ENCODE measurements around the gene DDOST. TPM values are rescaled to one million over a fixed set of nuclear protein-coding genes. Genes with fewer than 3 reads are reported as not detected.

The DDOST gene
- total and polyA plus RNA-seq, 2 donors from 2014 or later, result 146 to 206 TPM

- no peaks in the 10 kb centered on the region for H3K27me3 ChIP-seq (ENCODE audit: control insufficient read depth, insufficient read depth, low read length)
- no peaks in the 10 kb centered on the region for H3K9me3 ChIP-seq (ENCODE audit: control insufficient read depth in 2 of 3, insufficient read depth in 1 of 3, low read length in 3 of 3)
- DNase-seq (no peak), FAIRE-seq (no peak)
- TF ChIP-seq, protein P1, sequence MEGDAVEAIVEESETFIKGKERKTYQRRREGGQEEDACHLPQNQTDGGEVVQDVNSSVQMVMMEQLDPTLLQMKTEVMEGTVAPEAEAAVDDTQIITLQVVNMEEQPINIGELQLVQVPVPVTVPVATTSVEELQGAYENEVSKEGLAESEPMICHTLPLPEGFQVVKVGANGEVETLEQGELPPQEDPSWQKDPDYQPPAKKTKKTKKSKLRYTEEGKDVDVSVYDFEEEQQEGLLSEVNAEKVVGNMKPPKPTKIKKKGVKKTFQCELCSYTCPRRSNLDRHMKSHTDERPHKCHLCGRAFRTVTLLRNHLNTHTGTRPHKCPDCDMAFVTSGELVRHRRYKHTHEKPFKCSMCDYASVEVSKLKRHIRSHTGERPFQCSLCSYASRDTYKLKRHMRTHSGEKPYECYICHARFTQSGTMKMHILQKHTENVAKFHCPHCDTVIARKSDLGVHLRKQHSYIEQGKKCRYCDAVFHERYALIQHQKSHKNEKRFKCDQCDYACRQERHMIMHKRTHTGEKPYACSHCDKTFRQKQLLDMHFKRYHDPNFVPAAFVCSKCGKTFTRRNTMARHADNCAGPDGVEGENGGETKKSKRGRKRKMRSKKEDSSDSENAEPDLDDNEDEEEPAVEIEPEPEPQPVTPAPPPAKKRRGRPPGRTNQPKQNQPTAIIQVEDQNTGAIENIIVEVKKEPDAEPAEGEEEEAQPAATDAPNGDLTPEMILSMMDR (IDR thresholded peaks at IDR 0.05; ENCODE audit: borderline replicate concordance, extremely low read depth, insufficient read depth), result no peak
- H3K27ac ChIP-seq (ENCODE audit: low read depth in 2 of 2, low read length in 2 of 2), result no peak overlapping the region
- no peak overlapping the region for H3K9ac ChIP-seq (ENCODE audit: low read length in 3 of 3)
- H3K4me3 ChIP-seq (ENCODE audit: low read length in 3 of 3), result no peak overlapping the region
- intact Hi-C loops (cut with DNase I), result loop anchor here (10.0 kb wide), 1 partner anchor 495 kb away; no protein-coding TSS in a partner anchor
- H3K36me3 ChIP-seq (ENCODE audit: control insufficient read depth in 2 of 3, insufficient read depth in 3 of 3, low read length in 3 of 3), result no peaks in the 10 kb centered on the region
- peaks cover 0 to 2% (median 0%) of the 10 kb centered on the region in 3 donors for H3K4me1 ChIP-seq (ENCODE audit: control insufficient read depth in 2 of 3, insufficient read depth in 2 of 3, low read depth in 1 of 3, low read length in 3 of 3)
These were observed 38.4 kb upstream of the DDOST start for GRCh38 chr1:20699558-20699957.

- intact Hi-C loops (cut with DNase I), result loop anchor here (10.0 kb wide), 1 partner anchor 496 kb away; no protein-coding TSS in a partner anchor
- TF ChIP-seq, protein P1 (IDR thresholded peaks at IDR 0.05; ENCODE audit: borderline replicate concordance, extremely low read depth, insufficient read depth), result no peak
- H3K36me3 ChIP-seq (ENCODE audit: control insufficient read depth in 2 of 3, insufficient read depth in 3 of 3, low read length in 3 of 3), result no peaks in the 10 kb centered on the region
- H3K4me3 ChIP-seq (ENCODE audit: low read length in 3 of 3), result no peak overlapping the region
- no peak for DNase-seq
- no peak overlapping the region for H3K27ac ChIP-seq (ENCODE audit: low read depth in 2 of 2, low read length in 2 of 2)
- H3K4me1 ChIP-seq (ENCODE audit: control insufficient read depth in 2 of 3, insufficient read depth in 2 of 3, low read depth in 1 of 3, low read length in 3 of 3), result peaks cover 0 to 2% (median 0%) of the 10 kb centered on the region in 3 donors
- H3K27me3 ChIP-seq (ENCODE audit: control insufficient read depth, insufficient read depth, low read length), result no peaks in the 10 kb centered on the region
- no peak for FAIRE-seq
- H3K9me3 ChIP-seq (ENCODE audit: control insufficient read depth in 2 of 3, insufficient read depth in 1 of 3, low read length in 3 of 3), result no peaks in the 10 kb centered on the region
- no peak overlapping the region for H3K9ac ChIP-seq (ENCODE audit: low read length in 3 of 3)
These were observed 37.2 kb upstream of the DDOST start for GRCh38 chr1:20698195-20698910.

GRCh38 chr1:20697563-20697962 lies 36.4 kb upstream of the DDOST start:
- FAIRE-seq (no peak), DNase-seq (peak in 3 of 5 donors; percentile 25 to 65 (median 32))
- intact Hi-C loops (cut with DNase I), result loop anchor here (10.0 kb wide), 1 partner anchor 497 kb away; no protein-coding TSS in a partner anchor
- TF ChIP-seq, protein P1 (IDR thresholded peaks at IDR 0.05; ENCODE audit: borderline replicate concordance, extremely low read depth, insufficient read depth), result no peak
- no peak overlapping the region for H3K27ac ChIP-seq (ENCODE audit: low read depth in 2 of 2, low read length in 2 of 2)
- H3K9me3 ChIP-seq (ENCODE audit: control insufficient read depth in 2 of 3, insufficient read depth in 1 of 3, low read length in 3 of 3), result no peaks in the 10 kb centered on the region
- H3K36me3 ChIP-seq (ENCODE audit: control insufficient read depth in 2 of 3, insufficient read depth in 3 of 3, low read length in 3 of 3), result no peaks in the 10 kb centered on the region
- no peak overlapping the region for H3K4me3 ChIP-seq (ENCODE audit: low read length in 3 of 3)
- H3K27me3 ChIP-seq (ENCODE audit: control insufficient read depth, insufficient read depth, low read length), result no peaks in the 10 kb centered on the region
- H3K4me1 ChIP-seq (ENCODE audit: control insufficient read depth in 2 of 3, insufficient read depth in 2 of 3, low read depth in 1 of 3, low read length in 3 of 3), result peaks cover 0 to 2% (median 0%) of the 10 kb centered on the region in 3 donors
- H3K9ac ChIP-seq (ENCODE audit: low read length in 3 of 3), result no peak overlapping the region

Data from kidney (tissue), 14 donors.